ENCODE data around the gene EZH1.

DNA sequence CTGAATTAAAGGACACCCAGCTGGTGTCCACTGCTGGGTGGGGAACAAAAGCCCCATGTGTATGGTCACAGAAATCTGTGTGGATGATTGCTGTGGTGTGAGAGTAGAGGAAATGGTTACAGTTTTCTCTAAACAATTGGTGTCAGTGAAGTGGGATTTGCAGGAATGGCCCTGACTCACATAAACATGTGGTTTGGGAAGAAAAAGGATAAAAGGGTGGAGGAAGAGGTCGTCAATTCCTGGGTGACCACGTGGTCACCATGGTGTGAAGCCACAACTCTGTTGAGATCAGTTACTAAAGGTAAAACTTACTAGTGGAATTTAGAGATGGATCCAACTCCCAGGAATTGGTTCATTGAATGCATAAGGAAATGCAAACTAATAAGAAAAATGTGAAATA, 89.3 kb downstream of the EZH1 start:
- TF ChIP-seq POLR2A (IDR thresholded peaks at IDR 0.05) (no peak), EP300 (IDR thresholded peaks at IDR 0.05) (no peak), POLR2AphosphoS5 (IDR thresholded peaks at IDR 0.05) (no peak)
- TF ChIP-seq, protein P1, sequence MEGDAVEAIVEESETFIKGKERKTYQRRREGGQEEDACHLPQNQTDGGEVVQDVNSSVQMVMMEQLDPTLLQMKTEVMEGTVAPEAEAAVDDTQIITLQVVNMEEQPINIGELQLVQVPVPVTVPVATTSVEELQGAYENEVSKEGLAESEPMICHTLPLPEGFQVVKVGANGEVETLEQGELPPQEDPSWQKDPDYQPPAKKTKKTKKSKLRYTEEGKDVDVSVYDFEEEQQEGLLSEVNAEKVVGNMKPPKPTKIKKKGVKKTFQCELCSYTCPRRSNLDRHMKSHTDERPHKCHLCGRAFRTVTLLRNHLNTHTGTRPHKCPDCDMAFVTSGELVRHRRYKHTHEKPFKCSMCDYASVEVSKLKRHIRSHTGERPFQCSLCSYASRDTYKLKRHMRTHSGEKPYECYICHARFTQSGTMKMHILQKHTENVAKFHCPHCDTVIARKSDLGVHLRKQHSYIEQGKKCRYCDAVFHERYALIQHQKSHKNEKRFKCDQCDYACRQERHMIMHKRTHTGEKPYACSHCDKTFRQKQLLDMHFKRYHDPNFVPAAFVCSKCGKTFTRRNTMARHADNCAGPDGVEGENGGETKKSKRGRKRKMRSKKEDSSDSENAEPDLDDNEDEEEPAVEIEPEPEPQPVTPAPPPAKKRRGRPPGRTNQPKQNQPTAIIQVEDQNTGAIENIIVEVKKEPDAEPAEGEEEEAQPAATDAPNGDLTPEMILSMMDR (IDR thresholded peaks at IDR 0.05) = no peak

Measured in sigmoid colon (tissue), 4 donors.